IMR-90 (cell line): ENCODE measurements around the gene MLIP. TPM values are rescaled to one million over a fixed set of nuclear protein-coding genes. Genes with fewer than 3 reads are reported as not detected.

ENCODE experiments used
- ATAC-seq: fragments of 200-7000 bp; cut with Tn5 transposase; 2 replicates; pipeline ENCODE4 v1.9.1; 2020; ENCODE audit warnings: low read depth, mild to moderate bottlenecking, moderate library complexity
- BruUV-seq: library from RNA; stranded (reverse); fragments of 400-500 nt; replicated peaks from 2 replicates; lab custom pipeline; 2021; lab: Mats Ljungman, UMichigan
- CTCF ChIA-PET: fragments of 300-600 bp; formaldehyde crosslinking; extraction: SDS; loops from one replicate; lab custom pipeline; 2021; ENCODE audit warnings: antibody characterized with exemption; lab: Yijun Ruan, JAX
- POLR2A ChIA-PET: fragments of 300-600 bp; sonication (Branson Sonifier 250); formaldehyde crosslinking; loops from one replicate; lab custom pipeline; 2022; ENCODE audit warnings: antibody characterized with exemption; ENCODE audit not compliant: unreplicated experiment; lab: Charles Lee
- DNase-seq: peaks from one replicate; pipeline ENCODE4 v3.0.0; 2013
- H2AFZ ChIP-seq: replicated peaks from 2 replicates; pipeline ENCODE3; 2013; ENCODE audit warnings: low read length, mild to moderate bottlenecking; ENCODE audit not compliant: poor library complexity
- H2AK5ac ChIP-seq: 2 replicates; pipeline ENCODE4 v1.6.1; 2013; ENCODE audit warnings: low read depth, low read length, inconsistent platforms
- H2AK9ac ChIP-seq: replicated peaks from 2 replicates; pipeline ENCODE3; 2013; ENCODE audit warnings: mild to moderate bottlenecking, low read depth, low read length, moderate library complexity; ENCODE audit not compliant: poor library complexity
- H2BK120ac ChIP-seq: 2 replicates; pipeline ENCODE4 v1.6.1; 2013; ENCODE audit warnings: low read depth, low read length, inconsistent platforms
- H2BK15ac ChIP-seq: 3 replicates; pipeline ENCODE4 v1.6.1; 2013; ENCODE audit warnings: low read depth, low read length, inconsistent platforms
- H2BK20ac ChIP-seq: 2 replicates; pipeline ENCODE4 v1.6.1; 2013; ENCODE audit warnings: low read depth, mild to moderate bottlenecking, inconsistent platforms, low read length, moderate library complexity
- H2BK5ac ChIP-seq: 2 replicates; pipeline ENCODE4 v1.6.1; 2013; ENCODE audit warnings: mild to moderate bottlenecking, low read depth, low read length, inconsistent platforms; ENCODE audit not compliant: poor library complexity, severe bottlenecking
- H3K14ac ChIP-seq: replicated peaks from 2 replicates; pipeline ENCODE4 v1.6.1; 2013; ENCODE audit warnings: low read depth, low read length, inconsistent platforms
- H3K18ac ChIP-seq: 2 replicates; pipeline ENCODE4 v1.6.1; 2013; ENCODE audit warnings: low read depth, low read length, control low read depth
- H3K23ac ChIP-seq: 2 replicates; pipeline ENCODE4 v1.6.1; 2013; ENCODE audit warnings: low read depth, low read length, inconsistent platforms
- H3K27ac ChIP-seq: 2 replicates; pipeline ENCODE4 v1.5.1; 2013; ENCODE audit warnings: mild to moderate bottlenecking, control low read depth, low read length; ENCODE audit not compliant: insufficient read depth
- H3K27me3 ChIP-seq: 2 replicates; pipeline ENCODE4 v1.6.1; 2013; ENCODE audit warnings: low read length; ENCODE audit not compliant: control insufficient read depth, insufficient read depth
- H3K36me3 ChIP-seq: 2 replicates; pipeline ENCODE4 v1.6.1; 2013; ENCODE audit warnings: low read length, mixed read lengths; ENCODE audit not compliant: control insufficient read depth, insufficient read depth
- H3K4ac ChIP-seq: 2 replicates; pipeline ENCODE4 v1.6.1; 2013; ENCODE audit warnings: low read depth, low read length, inconsistent platforms
- H3K4me1 ChIP-seq: 2 replicates; pipeline ENCODE4 v1.6.1; 2013; ENCODE audit warnings: low read length, mixed read lengths; ENCODE audit not compliant: control insufficient read depth, insufficient read depth
- H3K4me2 ChIP-seq: 2 replicates; pipeline ENCODE4 v1.6.1; 2013; ENCODE audit warnings: low read depth, mild to moderate bottlenecking, control low read depth, low read length, moderate library complexity
- H3K4me3 ChIP-seq: 2 replicates; pipeline ENCODE4 v1.5.1; 2013; ENCODE audit warnings: low read depth, mild to moderate bottlenecking, control low read depth, low read length, moderate library complexity; ENCODE audit not compliant: insufficient read depth
- H3K56ac ChIP-seq: 2 replicates; pipeline ENCODE4 v1.6.1; 2013; ENCODE audit warnings: low read length, inconsistent platforms; ENCODE audit not compliant: insufficient read depth; ENCODE audit errors: extremely low read depth
- H3K79me1 ChIP-seq, 2 experiments: 2 replicates each; pipeline ENCODE4 v1.6.1; 2013; ENCODE audit warnings: low read length in 2 of 2, inconsistent platforms in 1 of 2, low read depth in 1 of 2
- H3K9ac ChIP-seq: 2 replicates; pipeline ENCODE4 v1.6.1; 2013; ENCODE audit warnings: low read depth, low read length, control low read depth
- H3K9me1 ChIP-seq: 2 replicates; pipeline ENCODE4 v1.6.1; 2013; ENCODE audit warnings: low read length, inconsistent platforms; ENCODE audit not compliant: insufficient read depth
- H3K9me3 ChIP-seq: 2 replicates; pipeline ENCODE4 v1.6.1; 2013; ENCODE audit warnings: low read length; ENCODE audit not compliant: control insufficient read depth, insufficient read depth
- H4K20me1 ChIP-seq: 2 replicates; pipeline ENCODE4 v1.6.1; 2013; ENCODE audit warnings: low read length, inconsistent platforms; ENCODE audit not compliant: insufficient read depth
- H4K5ac ChIP-seq: 2 replicates; pipeline ENCODE4 v1.6.1; 2013; ENCODE audit warnings: mild to moderate bottlenecking, low read depth, low read length, control low read depth
- H4K8ac ChIP-seq, 2 experiments: 2 replicates each; pipeline ENCODE4 v1.6.1; 2013; ENCODE audit warnings: low read depth in 2 of 2, low read length in 2 of 2, control low read depth in 1 of 2, inconsistent platforms in 1 of 2
- H4K91ac ChIP-seq: 2 replicates; pipeline ENCODE4 v1.6.1; 2013; ENCODE audit warnings: low read depth, low read length, inconsistent platforms; ENCODE audit not compliant: insufficient read depth
- BHLHE40 ChIP-seq: fragments of 150-350 bp; IDR thresholded peaks from 2 replicates; pipeline ENCODE4 v1.6.1; 2016; ENCODE audit warnings: mild to moderate bottlenecking, low read depth, low read length
- CEBPB ChIP-seq: IDR thresholded peaks from 2 replicates; pipeline ENCODE4 v1.6.1; 2012; ENCODE audit warnings: low read depth, low read length, improper control_type of control experiment
- CHD1 ChIP-seq: IDR thresholded peaks from 2 replicates; pipeline ENCODE4 v1.6.1; 2012; ENCODE audit warnings: low read depth, low read length, improper control_type of control experiment
- FOS ChIP-seq: fragments of 150-350 bp; IDR thresholded peaks from 2 replicates; pipeline ENCODE4 v1.6.1; 2016; ENCODE audit warnings: low read depth, low read length
- MAFK ChIP-seq: IDR thresholded peaks from 2 replicates; pipeline ENCODE4 v1.6.1; 2012; ENCODE audit warnings: low read depth, low read length, improper control_type of control experiment
- MAZ ChIP-seq: IDR thresholded peaks from 2 replicates; pipeline ENCODE4 v1.6.1; 2012; ENCODE audit warnings: low read depth, mild to moderate bottlenecking, low read length, improper control_type of control experiment, moderate library complexity, borderline replicate concordance
- MXI1 ChIP-seq: IDR thresholded peaks from 2 replicates; pipeline ENCODE4 v1.6.1; 2012; ENCODE audit warnings: low read depth, mild to moderate bottlenecking, low read length, moderate library complexity, borderline replicate concordance
- NFE2L2 ChIP-seq: fragments of 150-350 bp; IDR thresholded peaks from 2 replicates; pipeline ENCODE4 v1.6.1; 2016; ENCODE audit warnings: low read depth, mild to moderate bottlenecking, low read length
- POLR2A ChIP-seq: IDR thresholded peaks from 2 replicates; pipeline ENCODE4 v1.6.1; 2012; ENCODE audit warnings: mild to moderate bottlenecking, low read depth, low read length
- RAD21 ChIP-seq: IDR thresholded peaks from 2 replicates; pipeline ENCODE4 v1.6.1; 2012; ENCODE audit warnings: low read length, improper control_type of control experiment
- RCOR1 ChIP-seq: IDR thresholded peaks from 2 replicates; pipeline ENCODE4 v1.6.1; 2012; ENCODE audit warnings: mild to moderate bottlenecking, low read length, improper control_type of control experiment; ENCODE audit not compliant: insufficient replicate concordance
- RFX5 ChIP-seq: IDR thresholded peaks from 2 replicates; pipeline ENCODE4 v1.8.0; 2012; ENCODE audit warnings: low read depth, mild to moderate bottlenecking, low read length, moderate library complexity
- SMC3 ChIP-seq: fragments of 150-350 bp; IDR thresholded peaks from 2 replicates; pipeline ENCODE4 v1.6.1; 2016; ENCODE audit warnings: low read depth, mild to moderate bottlenecking, antibody characterized with exemption, low read length, moderate library complexity
- WGBS, 2 experiments: methylation state at CpG; one replicate each; pipeline versions ENCODE4 v1.1.5 to v1.1.7; 2013; ENCODE audit warnings: missing lambda C conversion rate in 2 of 2; ENCODE audit not compliant: insufficient read length in 1 of 2; ENCODE audit errors: extremely low coverage in 2 of 2; 5-methylcytosine and 5-hydroxymethylcytosine counted together
- dilution Hi-C: fragments of 300-500 bp; cut with HindIII; formaldehyde crosslinking; loops from one replicate; pipeline ENCODE4 v1.14.3; 2018; ENCODE audit warnings: low sequenced_read_pairs; ENCODE audit not compliant: unreplicated experiment
- in situ Hi-C: fragments of 300-500 bp; cut with MboI; formaldehyde crosslinking; loops from 3 replicates; pipeline ENCODE4 v1.14.3; 2019; ENCODE audit warnings: low sequenced_read_pairs, inconsistent platforms, mixed read lengths
- intact Hi-C: fragments of 100-400 bp; cut with micrococcal nuclease; formaldehyde crosslinking; loops from 2 replicates; pipeline ENCODE4 v1.10.0; 2022
- polyA plus RNA-seq, 3 experiments: library from polyadenylated mRNA; depleted of rRNA; stranded (reverse); fragments of >200 nt; gene quantifications; 2 replicates each; pipeline ENCODE4 v1.2.3, GENCODE V29; 2012; ENCODE audit warnings: low replicate concordance in 1 of 3
- total RNA-seq: library from RNA; depleted of rRNA; stranded (reverse); fragments of >200 nt; gene quantifications from 2 replicates; pipeline ENCODE4 v1.2.3, GENCODE V29; 2012
- TF ChIP-seq, protein P1 (sequence below): fragments of 150-350 bp; IDR thresholded peaks from 2 replicates; pipeline ENCODE4 v1.6.1; 2017; ENCODE audit warnings: mild to moderate bottlenecking, antibody characterized with exemption, low read length, low read depth
- TF ChIP-seq, protein P2 (sequence below): conservative IDR thresholded peaks from 2 replicates; pipeline ENCODE4 v1.5.1; 2012; ENCODE audit warnings: mild to moderate bottlenecking, low read depth, low read length, improper control_type of control experiment

Gene MLIP
- total and polyA plus RNA-seq, 2 of the 4 experiments (the other 2 are of a cell fraction): not detected

DNA sequence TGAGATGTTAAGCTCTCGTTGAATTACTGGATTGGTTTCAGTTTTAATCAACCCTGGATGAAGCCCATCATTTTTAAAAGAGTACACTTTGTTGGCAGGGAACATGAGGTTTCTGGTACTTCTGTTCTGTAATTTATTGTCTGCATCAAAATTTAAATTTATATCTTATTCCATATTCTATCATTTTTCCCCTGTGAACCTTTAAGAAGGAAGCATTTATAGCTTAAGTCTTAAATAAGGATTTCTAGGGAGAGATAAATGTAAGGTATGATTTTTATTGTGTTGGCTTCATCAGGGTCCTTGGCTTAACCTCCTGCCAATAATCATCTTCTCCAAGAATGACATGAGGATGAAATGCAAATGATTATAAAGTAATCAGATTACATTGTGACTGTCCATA is 40.6 kb downstream of the MLIP start:
- H2BK20ac ChIP-seq: no peak overlapping the region
- H3K4me1 ChIP-seq: no peaks in the 10 kb centered on the region
- H2AFZ ChIP-seq: no peak overlapping the region
- H3K56ac ChIP-seq: no peak overlapping the region
- no peak overlapping the region for H3K9ac ChIP-seq
- no peaks in the 10 kb centered on the region for H3K27me3 ChIP-seq
- H3K23ac ChIP-seq: no peak overlapping the region
- H3K9me3 ChIP-seq: no peaks in the 10 kb centered on the region
- no peak for DNase-seq
- H2AK5ac ChIP-seq: no peak overlapping the region
- no peaks in the 10 kb centered on the region for H4K20me1 ChIP-seq
- in situ Hi-C loops (no loop called here), dilution Hi-C loops (no loop called here), intact Hi-C loops (no loop called here)
- POLR2A ChIA-PET: no interaction called here
- WGBS, 2 experiments: no CpG with 5 or more reads among the region's 1 CpG
- H2BK5ac ChIP-seq: no peak overlapping the region
- no peaks in the 10 kb centered on the region for H3K79me1 ChIP-seq
- no peak overlapping the region for H2AK9ac ChIP-seq
- no peak overlapping the region for H3K18ac ChIP-seq
- no peak overlapping the region for H4K91ac ChIP-seq
- H2BK120ac ChIP-seq: no peak overlapping the region
- no peak overlapping the region for H3K14ac ChIP-seq
- TF ChIP-seq MAFK (no peak), CEBPB (no peak), RFX5 (no peak), FOS (no peak), RCOR1 (no peak), NFE2L2 (no peak), RAD21 (no peak), MXI1 (no peak), MAZ (no peak), POLR2A (no peak), CHD1 (no peak), BHLHE40 (no peak), SMC3 (no peak)
- TF ChIP-seq, protein P1, sequence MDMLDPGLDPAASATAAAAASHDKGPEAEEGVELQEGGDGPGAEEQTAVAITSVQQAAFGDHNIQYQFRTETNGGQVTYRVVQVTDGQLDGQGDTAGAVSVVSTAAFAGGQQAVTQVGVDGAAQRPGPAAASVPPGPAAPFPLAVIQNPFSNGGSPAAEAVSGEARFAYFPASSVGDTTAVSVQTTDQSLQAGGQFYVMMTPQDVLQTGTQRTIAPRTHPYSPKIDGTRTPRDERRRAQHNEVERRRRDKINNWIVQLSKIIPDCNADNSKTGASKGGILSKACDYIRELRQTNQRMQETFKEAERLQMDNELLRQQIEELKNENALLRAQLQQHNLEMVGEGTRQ: no peak
- TF ChIP-seq, protein P2, sequence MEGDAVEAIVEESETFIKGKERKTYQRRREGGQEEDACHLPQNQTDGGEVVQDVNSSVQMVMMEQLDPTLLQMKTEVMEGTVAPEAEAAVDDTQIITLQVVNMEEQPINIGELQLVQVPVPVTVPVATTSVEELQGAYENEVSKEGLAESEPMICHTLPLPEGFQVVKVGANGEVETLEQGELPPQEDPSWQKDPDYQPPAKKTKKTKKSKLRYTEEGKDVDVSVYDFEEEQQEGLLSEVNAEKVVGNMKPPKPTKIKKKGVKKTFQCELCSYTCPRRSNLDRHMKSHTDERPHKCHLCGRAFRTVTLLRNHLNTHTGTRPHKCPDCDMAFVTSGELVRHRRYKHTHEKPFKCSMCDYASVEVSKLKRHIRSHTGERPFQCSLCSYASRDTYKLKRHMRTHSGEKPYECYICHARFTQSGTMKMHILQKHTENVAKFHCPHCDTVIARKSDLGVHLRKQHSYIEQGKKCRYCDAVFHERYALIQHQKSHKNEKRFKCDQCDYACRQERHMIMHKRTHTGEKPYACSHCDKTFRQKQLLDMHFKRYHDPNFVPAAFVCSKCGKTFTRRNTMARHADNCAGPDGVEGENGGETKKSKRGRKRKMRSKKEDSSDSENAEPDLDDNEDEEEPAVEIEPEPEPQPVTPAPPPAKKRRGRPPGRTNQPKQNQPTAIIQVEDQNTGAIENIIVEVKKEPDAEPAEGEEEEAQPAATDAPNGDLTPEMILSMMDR: no peak
- no peak overlapping the region for H4K5ac ChIP-seq
- H3K36me3 ChIP-seq: no peaks in the 10 kb centered on the region
- no peak overlapping the region for H2BK15ac ChIP-seq
- no peak overlapping the region for H3K27ac ChIP-seq
- no peak for ATAC-seq
- BruUV-seq: no TSS peak
- no peak overlapping the region for H3K4me2 ChIP-seq
- H3K9me1 ChIP-seq: no peaks in the 10 kb centered on the region
- CTCF ChIA-PET: no interaction called here
- H3K4me3 ChIP-seq: no peak overlapping the region
- no peak overlapping the region for H4K8ac ChIP-seq
- H3K4ac ChIP-seq: no peak overlapping the region
